Measurements from ENCODE around the gene GCSAM.
A peak's percentile ranks its signal among the peaks of the same experiment; 100 is the strongest.

Gene GCSAM

GRCh38 chr3:112132554-112132953, 494 bp downstream of the GCSAM start:
- no peak overlapping the region for H3K4ac ChIP-seq (ENCODE audit: low read depth, low read length)
- H2BK15ac ChIP-seq (replicated peaks; ENCODE audit: low read depth): no peak overlapping the region
- DNase-seq: no peak
- no peak overlapping the region for H3K23ac ChIP-seq (ENCODE audit: low read length)
- no peak overlapping the region for H2AK5ac ChIP-seq (ENCODE audit: low read length)
- H3K9ac ChIP-seq (ENCODE audit: low read length): no peak overlapping the region
- no peak overlapping the region for H4K5ac ChIP-seq (ENCODE audit: low read length)
- no peak overlapping the region for H3K4me2 ChIP-seq (ENCODE audit: low read length)
- H3K27me3 ChIP-seq (ENCODE audit: insufficient read depth, low read length, poor library complexity): no peaks in the 10 kb centered on the region
- H3K79me2 ChIP-seq (ENCODE audit: control insufficient read depth, insufficient read depth, low read length): no peaks in the 10 kb centered on the region
- H3K56ac ChIP-seq (ENCODE audit: low read length): no peak overlapping the region
- no peaks in the 10 kb centered on the region for H3K79me1 ChIP-seq (ENCODE audit: low read length)
- no peak overlapping the region for H3K27ac ChIP-seq (ENCODE audit: low read depth, low read length)
- H4K8ac ChIP-seq (ENCODE audit: low read depth, low read length): no peak overlapping the region
- H3K4me3 ChIP-seq (ENCODE audit: low read length): no peak overlapping the region
- H3K4me1 ChIP-seq (ENCODE audit: control insufficient read depth, low read depth, low read length): peaks cover 4% of the 10 kb centered on the region
- no peak overlapping the region for H2BK5ac ChIP-seq (ENCODE audit: low read length)
- WGBS (ENCODE audit: extremely low coverage, insufficient coverage, low lambda C conversion rate): no CpG with 5 or more reads among the region's 1 CpG
- H2BK120ac ChIP-seq (ENCODE audit: low read depth, low read length): no peak overlapping the region
- no peak overlapping the region for H3K18ac ChIP-seq (ENCODE audit: low read length)
- no peaks in the 10 kb centered on the region for H3K36me3 ChIP-seq (ENCODE audit: control insufficient read depth, insufficient read depth, low read length)

DNA sequence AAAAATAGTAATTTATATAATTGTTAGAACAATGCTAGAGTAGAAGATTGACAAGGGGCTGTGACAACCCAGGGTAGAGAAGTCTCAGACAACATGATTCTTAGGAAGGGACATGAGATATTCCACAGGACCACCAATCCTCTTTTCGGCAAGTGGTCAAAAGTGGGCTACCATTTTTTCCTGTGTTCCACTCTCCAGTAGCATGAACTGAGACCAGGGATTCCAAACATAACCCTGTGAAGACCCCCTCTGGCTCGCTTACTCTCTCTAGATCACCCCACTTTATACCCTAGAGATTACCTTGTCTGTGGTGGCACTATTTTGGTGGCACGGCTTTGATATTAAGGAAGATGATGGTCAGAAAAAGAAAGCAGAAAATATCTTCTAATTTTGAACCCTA, 960 bp downstream of the GCSAM start:
- Histone ChIP-seq H3K27me3 (ENCODE audit: insufficient read depth, low read length, poor library complexity) (no peaks in the 10 kb centered on the region), H3K18ac (ENCODE audit: low read length) (no peak overlapping the region), H3K4ac (ENCODE audit: low read depth, low read length) (no peak overlapping the region), H3K27ac (ENCODE audit: low read depth, low read length) (no peak overlapping the region), H3K79me2 (ENCODE audit: control insufficient read depth, insufficient read depth, low read length) (no peaks in the 10 kb centered on the region), H3K4me2 (ENCODE audit: low read length) (no peak overlapping the region), H3K23ac (ENCODE audit: low read length) (no peak overlapping the region), H4K5ac (ENCODE audit: low read length) (no peak overlapping the region), H2BK120ac (ENCODE audit: low read depth, low read length) (no peak overlapping the region), H4K8ac (ENCODE audit: low read depth, low read length) (no peak overlapping the region), H3K4me3 (ENCODE audit: low read length) (no peak overlapping the region), H2AK5ac (ENCODE audit: low read length) (no peak overlapping the region), H3K36me3 (ENCODE audit: control insufficient read depth, insufficient read depth, low read length) (no peaks in the 10 kb centered on the region), H2BK5ac (ENCODE audit: low read length) (no peak overlapping the region), H3K9ac (ENCODE audit: low read length) (no peak overlapping the region), H3K56ac (ENCODE audit: low read length) (no peak overlapping the region), H3K79me1 (ENCODE audit: low read length) (no peaks in the 10 kb centered on the region), H3K4me1 (ENCODE audit: control insufficient read depth, low read depth, low read length) (peaks cover 4% of the 10 kb centered on the region), H2BK15ac (replicated peaks; ENCODE audit: low read depth) (no peak overlapping the region)
- WGBS (ENCODE audit: extremely low coverage, insufficient coverage, low lambda C conversion rate): no CpG with 5 or more reads among the region's 3 CpGs
- DNase-seq: no peak

GRCh38 chr3:112131111-112131510, 1.9 kb downstream of the GCSAM start:
- Histone ChIP-seq H3K79me2 (ENCODE audit: control insufficient read depth, insufficient read depth, low read length) (no peaks in the 10 kb centered on the region), H3K4me2 (ENCODE audit: low read length) (no peak overlapping the region), H3K4ac (ENCODE audit: low read depth, low read length) (no peak overlapping the region), H3K4me1 (ENCODE audit: control insufficient read depth, low read depth, low read length) (peaks cover 4% of the 10 kb centered on the region), H2BK15ac (replicated peaks; ENCODE audit: low read depth) (no peak overlapping the region), H2AK5ac (ENCODE audit: low read length) (no peak overlapping the region), H3K27ac (ENCODE audit: low read depth, low read length) (no peak overlapping the region), H3K23ac (ENCODE audit: low read length) (no peak overlapping the region), H3K36me3 (ENCODE audit: control insufficient read depth, insufficient read depth, low read length) (no peaks in the 10 kb centered on the region), H3K79me1 (ENCODE audit: low read length) (no peaks in the 10 kb centered on the region), H2BK5ac (ENCODE audit: low read length) (no peak overlapping the region), H3K9ac (ENCODE audit: low read length) (no peak overlapping the region), H2BK120ac (ENCODE audit: low read depth, low read length) (no peak overlapping the region), H3K4me3 (ENCODE audit: low read length) (no peak overlapping the region), H3K18ac (ENCODE audit: low read length) (no peak overlapping the region), H4K5ac (ENCODE audit: low read length) (no peak overlapping the region), H3K56ac (ENCODE audit: low read length) (no peak overlapping the region), H3K27me3 (ENCODE audit: insufficient read depth, low read length, poor library complexity) (no peaks in the 10 kb centered on the region), H4K8ac (ENCODE audit: low read depth, low read length) (no peak overlapping the region)
- WGBS (ENCODE audit: extremely low coverage, insufficient coverage, low lambda C conversion rate): no CpG with 5 or more reads among the region's 3 CpGs
- DNase-seq: no peak

GRCh38 chr3:112130638-112130993, 2.4 kb downstream of the GCSAM start:
- no peak overlapping the region for H4K8ac ChIP-seq (ENCODE audit: low read depth, low read length)

DNA sequence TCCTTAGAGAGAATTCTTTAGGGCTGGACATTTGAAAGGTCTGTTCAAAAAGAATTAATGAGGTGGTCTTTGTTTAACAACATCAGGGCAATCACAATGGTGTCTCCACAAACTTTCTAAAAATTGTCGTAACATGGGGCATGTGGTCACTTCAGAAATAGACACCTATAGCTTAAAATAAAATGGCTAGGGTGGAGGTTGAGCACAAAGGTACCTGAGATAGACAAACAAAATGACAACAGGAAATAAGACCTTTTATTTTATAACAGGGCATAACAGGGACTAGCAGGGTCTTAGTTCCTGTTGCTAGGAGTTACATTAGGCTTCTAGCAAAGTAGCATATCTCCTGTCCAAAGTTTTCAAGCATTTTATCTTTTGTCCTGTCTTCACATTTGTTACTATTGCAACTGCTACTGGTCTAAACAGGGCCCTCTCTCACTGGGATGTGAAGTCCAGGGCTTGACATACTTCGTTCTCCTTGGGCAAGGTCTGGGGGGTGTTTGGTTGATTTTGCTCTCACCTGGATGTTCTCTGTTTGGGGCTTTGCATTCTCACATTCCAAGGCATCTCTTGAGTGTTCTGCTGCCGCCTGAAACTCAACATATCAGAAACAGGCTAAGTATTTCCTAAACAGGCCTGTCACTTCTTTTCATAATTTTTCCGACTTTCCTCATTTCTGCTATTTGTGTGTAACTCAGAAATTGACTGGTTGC, 3.0 kb downstream of the GCSAM start:
- H3K56ac ChIP-seq (ENCODE audit: low read length): no peak overlapping the region
- DNase-seq: no peak
- H4K5ac ChIP-seq (ENCODE audit: low read length): no peak overlapping the region

More at GRCh38 chr3:112130638-112130993, 2.4 kb downstream of the GCSAM start:
- Histone ChIP-seq H3K36me3 (ENCODE audit: control insufficient read depth, insufficient read depth, low read length) (no peaks in the 10 kb centered on the region), H3K18ac (ENCODE audit: low read length) (no peak overlapping the region), H3K4me1 (ENCODE audit: control insufficient read depth, low read depth, low read length) (peaks cover 6% of the 10 kb centered on the region), H3K27ac (ENCODE audit: low read depth, low read length) (no peak overlapping the region), H4K5ac (ENCODE audit: low read length) (no peak overlapping the region), H3K23ac (ENCODE audit: low read length) (no peak overlapping the region), H3K56ac (ENCODE audit: low read length) (no peak overlapping the region), H2BK15ac (replicated peaks; ENCODE audit: low read depth) (no peak overlapping the region), H3K4me3 (ENCODE audit: low read length) (no peak overlapping the region), H3K79me2 (ENCODE audit: control insufficient read depth, insufficient read depth, low read length) (no peaks in the 10 kb centered on the region), H2BK5ac (ENCODE audit: low read length) (no peak overlapping the region), H3K9ac (ENCODE audit: low read length) (no peak overlapping the region), H3K27me3 (ENCODE audit: insufficient read depth, low read length, poor library complexity) (no peaks in the 10 kb centered on the region), H2BK120ac (ENCODE audit: low read depth, low read length) (no peak overlapping the region), H2AK5ac (ENCODE audit: low read length) (no peak overlapping the region), H3K79me1 (ENCODE audit: low read length) (no peaks in the 10 kb centered on the region), H3K4me2 (ENCODE audit: low read length) (no peak overlapping the region), H3K4ac (ENCODE audit: low read depth, low read length) (no peak overlapping the region)
- no CpG with 5 or more reads among the region's 3 CpGs for WGBS (ENCODE audit: extremely low coverage, insufficient coverage, low lambda C conversion rate)
- no peak for DNase-seq

More for the DNA sequence above, 3.0 kb downstream of the GCSAM start:
- H3K79me1 ChIP-seq (ENCODE audit: low read length): no peaks in the 10 kb centered on the region
- no peak overlapping the region for H3K9ac ChIP-seq (ENCODE audit: low read length)
- H3K4me3 ChIP-seq (ENCODE audit: low read length): no peak overlapping the region
- no peak overlapping the region for H4K8ac ChIP-seq (ENCODE audit: low read depth, low read length)
- H3K23ac ChIP-seq (ENCODE audit: low read length): no peak overlapping the region
- no CpG with 5 or more reads among the region's 4 CpGs for WGBS (ENCODE audit: extremely low coverage, insufficient coverage, low lambda C conversion rate)
- no peaks in the 10 kb centered on the region for H3K27me3 ChIP-seq (ENCODE audit: insufficient read depth, low read length, poor library complexity)
- H3K4ac ChIP-seq (ENCODE audit: low read depth, low read length): no peak overlapping the region
- H2BK15ac ChIP-seq (replicated peaks; ENCODE audit: low read depth): peak overlapping the region; percentile 76
- no peak overlapping the region for H2AK5ac ChIP-seq (ENCODE audit: low read length)
- no peak overlapping the region for H3K27ac ChIP-seq (ENCODE audit: low read depth, low read length)
- H3K36me3 ChIP-seq (ENCODE audit: control insufficient read depth, insufficient read depth, low read length): no peaks in the 10 kb centered on the region
- no peak overlapping the region for H2BK120ac ChIP-seq (ENCODE audit: low read depth, low read length)
- no peaks in the 10 kb centered on the region for H3K79me2 ChIP-seq (ENCODE audit: control insufficient read depth, insufficient read depth, low read length)
- H2BK5ac ChIP-seq (ENCODE audit: low read length): no peak overlapping the region
- H3K18ac ChIP-seq (ENCODE audit: low read length): no peak overlapping the region
- H3K4me2 ChIP-seq (ENCODE audit: low read length): no peak overlapping the region
- peaks cover 10% of the 10 kb centered on the region for H3K4me1 ChIP-seq (ENCODE audit: control insufficient read depth, low read depth, low read length)

Data from mesendoderm (in vitro differentiated cells).